HG03175 (cell line): ENCODE results near the gene PDE6B.
"Not testable (repeated sequence)": the region's sequence is repeated elsewhere in the genome, so short reads cannot be mapped to it uniquely, and the experiment has no call there.

Experiments used
- ATAC-seq: cut with Tn5 transposase; IDR thresholded peaks from one replicate; pipeline ENCODE4 v1.9.1; 2021; ENCODE audit warnings: mild to moderate bottlenecking, moderate library complexity; ENCODE audit not compliant: unreplicated experiment

Gene PDE6B

GRCh38 chr4:668219-668618 is 42.8 kb downstream of the PDE6B start:
- not testable (repeated sequence) for ATAC-seq

GRCh38 chr4:669806-670559 is 44.6 kb downstream of the PDE6B start:
- not testable (repeated sequence) for ATAC-seq

GRCh38 chr4:671769-672168 is 46.4 kb downstream of the PDE6B start:
- ATAC-seq: no peak

DNA sequence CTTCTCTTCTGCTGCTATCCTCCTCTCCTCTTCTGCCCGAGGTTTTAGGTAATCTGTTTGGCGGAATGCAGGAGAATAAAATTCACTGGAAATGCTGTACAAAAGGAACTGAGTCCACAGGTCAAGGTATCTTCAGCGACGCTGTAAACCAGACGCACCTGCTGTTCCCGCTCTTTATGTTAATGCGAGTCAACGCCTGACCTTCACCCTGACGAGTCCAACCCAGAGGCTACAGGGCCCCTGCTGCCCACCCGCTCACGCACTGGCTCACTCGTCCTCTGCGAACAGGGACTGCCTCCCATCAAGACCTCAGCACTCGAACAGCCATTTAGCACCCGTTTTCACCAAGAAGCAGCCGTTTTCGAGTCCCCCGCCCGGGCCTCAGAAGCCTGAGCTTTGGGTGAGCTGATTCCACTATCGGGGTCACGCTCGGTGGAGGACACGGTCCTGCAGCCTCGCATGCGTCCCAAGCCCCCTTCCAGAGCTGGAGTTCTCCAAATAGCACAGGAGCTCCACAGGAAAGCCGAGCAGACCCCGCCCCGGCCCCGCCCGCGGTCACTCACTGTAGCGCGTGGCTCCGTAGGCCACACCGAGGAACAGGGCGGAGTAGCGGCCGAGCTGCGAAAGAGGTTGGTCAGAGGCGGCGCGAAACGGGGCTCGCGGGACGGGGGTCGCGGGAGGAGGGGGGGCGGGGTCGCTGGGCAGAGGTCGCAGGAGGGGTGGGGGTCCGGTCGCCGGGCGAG is 48.1 kb downstream of the PDE6B start:
- ATAC-seq: no peak

- ATAC-seq: peak; percentile 88
Measured at GRCh38 chr4:674172-675035, 49.0 kb downstream of the PDE6B start, which contains the start of the genes ATP5ME and MYL5. TSS of gene ATP5ME (minus strand) at chr4:674276. CDS start at chr4:674247, 29 bp downstream. TSS of gene MYL5 (plus strand) at chr4:674542. CDS start at chr4:678027, 3,485 bp downstream.

DNA sequence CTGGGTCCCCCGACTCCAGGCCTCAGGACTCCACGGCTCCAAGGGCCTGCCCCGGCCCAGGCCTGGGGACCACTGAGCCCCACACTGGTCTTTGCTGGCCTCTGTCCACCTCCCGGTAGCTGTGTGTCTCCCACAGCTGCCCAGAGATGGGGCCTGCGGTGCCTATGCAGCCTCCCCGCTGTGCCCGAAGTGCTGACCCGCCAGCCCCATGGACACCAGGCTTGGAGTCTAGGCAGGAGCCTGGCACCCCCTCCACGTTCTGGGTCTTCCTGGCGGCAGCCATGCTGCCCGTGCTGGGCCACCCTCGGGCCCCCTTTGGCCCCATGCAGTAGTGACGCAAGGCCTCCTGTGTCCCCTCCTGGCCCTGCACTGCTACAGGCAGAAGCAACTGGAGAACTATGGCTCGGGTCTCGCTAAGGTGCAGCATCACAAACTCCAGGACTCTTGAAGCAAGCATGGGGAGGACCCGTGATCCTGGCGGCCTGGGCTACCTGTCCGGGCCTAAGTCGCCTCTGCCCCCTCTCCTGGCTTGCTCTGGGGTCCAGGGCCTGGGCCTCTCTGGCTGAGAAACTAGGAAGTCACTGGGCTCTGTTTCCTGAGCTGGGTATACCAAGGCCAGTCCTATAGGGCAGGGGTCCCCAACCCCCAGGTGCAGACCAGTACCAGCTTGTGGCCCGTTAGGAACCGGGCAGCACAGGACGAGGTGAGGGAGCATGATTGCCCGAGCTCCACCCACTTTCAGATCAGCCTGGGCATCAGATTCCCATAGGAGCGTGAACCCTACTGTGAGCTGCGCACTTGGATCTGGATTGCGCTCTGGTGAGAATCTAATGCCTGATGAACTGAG is 49.9 kb downstream of the PDE6B start:
- ATAC-seq: no peak

- ATAC-seq: no peak
Measured at GRCh38 chr4:675980-676870, 50.9 kb downstream of the PDE6B start.

DNA sequence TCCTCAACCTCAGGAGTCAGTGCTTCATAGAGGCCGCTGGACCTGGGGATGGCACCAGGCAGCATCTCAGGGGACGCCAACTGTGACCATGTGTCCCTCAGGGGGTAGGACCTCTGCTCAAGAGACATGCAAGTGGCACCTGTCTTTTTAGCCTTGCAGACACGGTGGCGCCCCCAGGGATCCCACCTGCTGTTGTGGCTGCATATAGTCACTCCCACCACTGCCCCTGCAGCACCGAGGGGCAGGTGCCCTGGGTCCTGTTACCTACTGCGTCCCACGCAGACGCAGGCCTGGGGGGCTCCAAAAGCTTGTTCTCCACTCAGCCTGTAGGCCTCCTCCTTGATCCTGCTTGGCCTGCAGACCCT is 51.5 kb downstream of the PDE6B start:
- ATAC-seq: no peak

DNA sequence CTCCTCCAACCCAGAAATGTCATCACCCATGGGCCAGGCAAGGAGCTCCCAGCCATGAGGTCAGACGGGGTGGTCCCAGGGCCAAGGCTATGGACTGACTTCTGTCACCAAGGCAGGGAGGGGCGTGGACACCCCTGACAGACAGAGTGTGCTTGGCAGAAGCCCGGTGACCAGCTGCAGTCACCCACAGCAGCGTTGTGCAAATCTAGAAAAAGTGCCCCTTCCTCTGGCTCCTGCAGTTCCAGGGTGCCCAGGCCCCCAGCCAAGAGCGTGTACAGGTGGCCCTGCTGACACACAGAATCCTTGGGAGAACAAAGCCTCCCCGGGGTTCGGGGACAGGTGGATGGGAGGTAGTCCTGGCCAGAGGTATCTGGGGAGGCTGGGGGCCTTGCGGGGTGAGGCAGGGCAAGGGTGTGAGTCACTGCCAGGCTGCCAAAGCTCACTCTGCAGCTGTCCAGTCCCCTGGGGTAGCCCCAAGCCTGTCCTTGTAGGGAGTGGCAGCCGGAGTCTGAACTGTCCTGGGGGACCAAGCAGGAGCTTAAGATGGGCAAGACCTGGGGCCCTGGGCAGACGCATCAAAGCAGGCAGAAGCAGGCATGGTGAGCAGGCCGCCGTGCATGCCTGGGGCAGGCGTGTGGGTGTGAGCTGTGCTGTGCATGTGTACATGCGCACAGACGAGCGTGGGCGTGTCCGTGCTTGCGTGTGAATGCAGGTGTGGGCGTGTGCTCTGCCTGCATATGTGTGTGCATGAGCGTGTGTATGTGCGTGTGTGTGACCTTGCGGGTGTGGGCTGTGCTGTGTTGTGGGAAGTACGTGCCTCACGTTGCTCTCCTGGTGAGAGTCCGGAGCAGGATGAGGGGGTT is 52.3 kb downstream of the PDE6B start:
- ATAC-seq: no peak

- ATAC-seq: no peak
Measured at GRCh38 chr4:678331-679103, 53.1 kb downstream of the PDE6B start.

- no peak for ATAC-seq
Measured at GRCh38 chr4:679104-679481, 53.7 kb downstream of the PDE6B start.

DNA sequence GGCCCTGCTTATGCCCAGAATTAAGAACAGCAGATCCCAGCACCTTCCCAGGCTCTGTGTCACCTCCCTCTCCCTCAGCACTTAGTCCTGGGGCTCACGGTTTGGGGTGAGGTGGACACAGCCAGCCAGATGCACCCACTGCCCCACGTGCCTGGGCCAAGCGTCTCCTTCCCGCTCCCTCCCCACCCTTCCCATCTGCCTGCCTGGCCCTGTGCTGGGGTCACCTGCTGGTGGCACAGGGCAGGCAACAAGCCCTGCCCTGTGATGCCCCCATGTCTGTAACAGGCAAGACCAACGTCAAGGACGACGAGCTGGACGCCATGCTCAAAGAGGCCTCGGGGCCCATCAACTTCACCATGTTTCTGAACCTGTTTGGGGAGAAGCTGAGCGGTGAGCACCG is 54.3 kb downstream of the PDE6B start:
- ATAC-seq: no peak

DNA sequence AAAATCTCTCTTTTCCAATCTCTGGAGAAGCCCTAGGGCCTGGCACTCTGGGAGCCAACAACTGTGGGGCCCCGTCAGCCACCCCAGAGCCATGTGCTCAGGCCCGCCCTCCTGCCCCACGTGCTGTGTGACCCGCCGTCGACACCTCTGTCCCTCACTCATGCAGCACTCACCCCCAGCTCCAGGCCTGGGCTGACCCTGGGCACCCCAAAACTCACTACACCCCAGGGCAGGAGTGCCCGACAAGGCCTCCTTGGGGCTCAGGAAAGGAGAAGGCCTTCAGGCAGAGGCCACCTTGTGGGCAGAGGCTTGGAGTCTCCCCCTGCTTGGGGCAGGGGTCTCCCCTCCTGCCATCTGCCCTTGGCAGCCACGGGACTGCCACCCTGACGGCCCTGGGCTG is 54.7 kb downstream of the PDE6B start:
- ATAC-seq: no peak

DNA sequence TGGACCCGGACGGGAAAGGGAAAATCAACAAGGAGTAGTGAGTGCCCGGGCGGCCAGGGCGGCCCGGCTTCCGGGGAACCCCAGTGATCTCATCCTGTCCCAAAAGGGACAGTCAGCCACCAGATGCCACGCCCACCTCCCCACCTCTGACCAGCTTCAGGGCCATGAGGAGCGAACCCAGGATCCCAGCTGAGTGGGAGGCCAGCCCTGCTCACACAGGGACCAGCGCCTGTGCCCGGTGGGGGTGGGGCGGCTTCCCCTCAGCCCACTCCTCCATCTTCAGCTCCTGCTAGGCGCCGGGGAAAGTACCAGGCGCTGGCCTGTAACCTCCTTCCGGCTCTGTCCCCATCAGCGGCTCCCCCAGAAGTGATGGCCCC is 55.2 kb downstream of the PDE6B start:
- no peak for ATAC-seq

DNA sequence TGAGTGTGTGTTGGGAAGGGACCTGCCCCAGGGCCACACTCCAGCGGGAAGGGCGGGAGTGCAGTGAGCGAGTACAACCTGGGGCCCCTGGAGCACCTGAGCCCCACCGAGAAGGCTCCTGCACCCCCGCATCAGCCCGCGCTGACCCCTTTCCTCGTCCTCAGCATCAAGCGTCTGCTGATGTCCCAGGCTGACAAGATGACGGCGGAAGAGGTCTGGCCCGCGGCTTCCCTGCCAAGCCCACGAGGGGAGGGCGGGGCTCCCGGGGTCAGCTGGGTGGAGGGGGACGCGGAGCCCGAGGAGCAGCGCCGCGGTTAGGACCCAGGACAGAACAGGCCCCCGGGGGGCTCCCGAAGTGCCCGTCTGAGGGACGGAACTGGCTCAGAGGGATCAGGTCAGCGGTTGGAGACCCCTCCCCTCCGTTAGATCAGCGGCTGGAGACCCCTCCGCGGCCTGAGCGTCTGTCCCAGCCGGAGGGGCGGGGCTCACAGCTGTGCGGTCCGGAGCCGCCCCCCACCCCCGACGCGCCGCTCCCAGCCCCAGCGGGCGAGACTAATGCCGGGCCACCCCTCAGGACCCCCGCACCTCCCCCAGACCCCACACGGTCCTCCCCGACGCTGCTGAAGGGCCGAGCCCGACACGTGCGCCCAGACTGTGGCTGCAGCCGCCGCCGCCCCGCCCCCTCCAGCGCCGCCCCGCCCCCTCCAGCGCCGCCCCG is 55.7 kb downstream of the PDE6B start:
- ATAC-seq: no peak

DNA sequence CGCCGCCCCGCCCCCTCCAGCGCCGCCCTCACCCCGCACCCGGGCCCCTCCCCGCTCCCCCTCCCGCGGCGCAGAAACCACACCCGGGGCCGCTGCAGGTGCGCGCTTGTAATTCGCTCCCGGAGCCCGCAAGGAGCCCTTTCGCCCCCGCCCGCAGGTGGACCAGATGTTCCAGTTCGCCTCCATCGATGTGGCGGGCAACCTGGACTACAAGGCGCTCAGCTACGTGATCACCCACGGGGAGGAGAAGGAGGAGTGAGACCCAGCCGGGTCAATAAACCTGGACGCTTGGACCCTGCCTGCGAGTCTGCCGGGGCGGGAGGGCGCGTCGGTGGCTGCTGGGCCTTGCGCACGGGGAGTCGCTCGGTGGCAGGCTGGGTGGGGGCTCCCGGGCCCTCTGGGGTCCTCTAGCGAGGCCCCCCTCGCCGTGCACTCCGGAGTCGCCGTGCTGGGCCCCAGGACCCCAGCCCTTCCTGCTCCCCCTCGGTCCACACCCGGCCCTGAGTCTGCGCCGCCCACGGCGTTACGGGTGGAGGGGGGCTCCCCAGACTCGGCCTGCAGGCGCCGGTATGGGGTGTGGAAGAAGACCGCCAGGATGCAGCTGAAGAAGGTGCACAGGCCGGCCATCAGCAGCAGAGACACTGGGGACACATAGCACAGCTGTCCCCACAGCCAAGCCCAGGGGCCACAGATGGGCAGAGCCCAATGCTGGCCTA is 56.5 kb downstream of the PDE6B start:
- ATAC-seq: no peak
